Measurements from ENCODE around the gene KAT7.
A peak's percentile ranks its signal among the peaks of the same experiment; 100 is the strongest.

Gene KAT7

DNA sequence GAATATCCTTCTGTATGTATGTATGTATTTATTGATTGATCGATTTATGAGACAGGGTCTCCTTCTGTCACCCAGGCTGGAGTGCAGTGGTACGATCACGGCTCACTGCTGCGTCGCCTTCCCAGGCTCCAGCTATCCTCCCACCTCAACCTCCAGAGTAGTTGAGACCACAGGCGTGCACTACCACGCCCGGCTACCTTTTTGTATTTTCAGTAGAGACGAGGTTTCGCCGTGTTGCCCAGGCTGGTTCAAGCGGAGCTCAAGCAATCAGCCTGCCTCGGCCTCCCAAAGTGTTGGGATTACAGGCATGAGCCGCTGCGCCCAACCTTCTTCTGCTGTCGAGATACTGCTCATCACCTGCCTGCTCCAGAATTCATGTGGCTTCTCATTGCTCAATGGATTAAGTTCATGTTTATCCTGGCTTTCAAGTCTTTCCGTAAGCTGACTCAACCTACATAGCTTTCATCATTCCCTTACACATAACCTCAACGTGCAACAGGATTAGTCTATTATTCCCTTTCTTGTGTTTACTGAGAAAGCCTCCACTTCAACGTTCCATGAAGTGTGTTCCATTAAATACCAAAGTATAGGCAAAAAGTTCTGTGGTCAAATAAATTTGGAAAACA is 45.8 kb downstream of the KAT7 start:
- DNase-seq (ENCODE audit: low read depth): no peak
- no peak for TF ChIP-seq CTCF (conservative IDR thresholded peaks at IDR 0.05; ENCODE audit: low read length)
- H3K4me3 ChIP-seq (ENCODE audit: low read length): no peak overlapping the region

- H3K4me3 ChIP-seq (ENCODE audit: low read length): no peak overlapping the region
- no peak for TF ChIP-seq CTCF (conservative IDR thresholded peaks at IDR 0.05; ENCODE audit: low read length)
- no peak for DNase-seq (ENCODE audit: low read depth)
These were observed 47.0 kb downstream of the KAT7 start for GRCh38 chr17:49835472-49835871.

DNA sequence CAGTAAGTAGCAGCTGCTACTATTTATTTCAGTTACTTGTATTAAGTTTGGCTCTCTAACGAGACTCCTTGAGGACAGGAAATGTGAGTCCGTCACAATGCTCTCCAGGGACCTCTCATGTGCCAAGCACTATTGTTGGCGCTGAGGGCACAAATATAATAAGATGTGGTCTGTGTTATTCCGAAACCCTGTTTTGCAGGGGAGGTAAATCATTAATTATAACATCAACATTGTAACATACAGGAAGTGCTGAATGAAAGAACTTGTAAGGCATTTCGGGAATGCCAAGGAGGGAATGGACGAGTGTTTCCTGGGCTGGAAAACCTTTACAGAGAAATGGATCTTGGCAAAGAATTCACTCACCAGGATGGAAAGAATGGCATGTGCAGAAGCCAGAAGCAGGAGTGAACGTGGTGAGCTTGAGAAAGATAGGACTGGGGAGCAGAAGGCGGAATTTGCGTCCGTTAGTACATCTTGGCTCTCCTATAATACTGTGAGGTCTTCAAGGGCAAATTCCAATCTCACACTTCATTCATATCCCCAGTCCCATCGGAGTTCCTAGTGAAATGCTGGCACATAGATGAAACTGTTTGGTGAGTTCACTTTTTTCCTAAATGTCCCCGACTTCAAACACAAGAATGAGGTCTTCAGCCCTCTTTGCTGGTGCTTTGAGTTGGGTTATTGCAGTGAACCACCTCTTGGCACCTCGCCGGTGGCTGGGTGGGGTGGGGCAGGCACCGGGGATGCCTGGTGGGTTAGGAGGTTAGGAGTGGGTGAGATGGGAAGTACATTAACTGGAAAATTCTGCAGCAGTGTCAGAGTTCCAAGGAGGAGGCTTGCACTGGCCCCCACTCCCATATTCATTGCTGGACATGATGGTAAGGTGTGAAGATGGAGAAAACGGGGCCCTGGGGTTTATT is 47.9 kb downstream of the KAT7 start:
- peak; percentile 78 for DNase-seq (ENCODE audit: low read depth)
- no peak overlapping the region for H3K4me3 ChIP-seq (ENCODE audit: low read length)

DNA sequence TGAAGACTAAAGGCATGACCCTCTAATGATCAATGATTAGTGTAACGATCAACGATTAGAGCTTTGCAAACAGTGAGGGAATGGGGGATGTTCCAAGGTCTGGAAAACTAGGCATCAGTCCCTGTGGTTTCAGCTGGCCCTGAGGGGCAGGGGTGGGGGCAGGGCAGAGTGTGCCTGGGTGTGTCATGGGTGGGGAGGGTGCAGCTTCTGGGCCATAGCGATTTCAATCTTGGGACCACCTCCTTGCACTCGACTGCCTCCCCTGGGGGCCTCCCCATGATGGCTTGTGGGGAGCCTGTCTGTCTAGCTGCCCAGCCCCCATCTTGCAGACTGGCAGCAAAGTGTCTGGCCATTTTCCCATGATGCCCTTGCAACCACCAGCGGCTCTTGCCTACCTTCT is 51.0 kb downstream of the KAT7 start:
- TF ChIP-seq CTCF (conservative IDR thresholded peaks at IDR 0.05; ENCODE audit: low read length): no peak
- no peak for DNase-seq (ENCODE audit: low read depth)
- no peak overlapping the region for H3K4me3 ChIP-seq (ENCODE audit: low read length)

More for the DNA sequence above, 47.9 kb downstream of the KAT7 start:
- no peak for TF ChIP-seq CTCF (conservative IDR thresholded peaks at IDR 0.05; ENCODE audit: low read length)

DNA sequence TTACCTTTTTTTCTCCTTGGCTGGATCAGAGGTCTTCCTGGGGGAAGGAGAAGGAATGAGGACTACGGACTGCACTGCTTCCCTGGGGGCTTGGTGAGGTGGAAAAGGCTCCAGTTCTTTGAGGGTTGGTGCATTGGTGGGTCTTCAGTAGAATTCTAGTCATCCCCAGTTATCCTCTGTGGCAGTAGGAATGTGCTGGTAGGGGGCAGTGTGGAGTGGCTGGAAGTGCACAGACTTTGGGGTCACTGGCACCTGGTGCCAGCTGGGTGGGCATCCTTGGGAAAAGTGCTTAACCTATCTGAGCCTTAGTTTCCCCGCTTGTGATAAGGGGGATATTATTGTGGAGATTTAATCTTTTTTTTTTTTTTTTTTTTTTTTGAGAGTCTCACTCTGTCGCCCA is 53.1 kb downstream of the KAT7 start:
- DNase-seq (ENCODE audit: low read depth): no peak
- no peak; the same call in 1 of the 2 replicates for TF ChIP-seq CTCF (conservative IDR thresholded peaks at IDR 0.05; ENCODE audit: low read length)
- H3K4me3 ChIP-seq (ENCODE audit: low read length): no peak overlapping the region

DNA sequence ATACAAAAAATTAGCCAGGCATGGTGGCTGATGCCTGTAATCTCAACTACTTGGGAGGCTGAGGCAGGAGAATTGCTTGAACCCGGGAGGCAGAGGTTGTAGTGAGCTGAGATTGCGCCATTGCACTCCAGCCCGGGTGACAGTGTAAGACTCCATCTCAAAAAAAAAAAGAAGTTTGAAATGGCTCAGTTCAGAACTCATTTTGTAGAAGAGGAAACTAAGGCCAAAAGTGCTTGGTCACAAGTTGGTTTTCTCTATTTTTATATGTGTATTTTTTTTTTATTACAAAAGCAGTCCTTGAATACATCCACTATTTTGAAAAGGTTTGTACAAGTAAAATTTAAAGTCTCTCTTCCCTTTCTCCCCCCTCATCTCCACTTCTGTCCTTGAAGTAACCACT is 53.9 kb downstream of the KAT7 start:
- H3K4me3 ChIP-seq (ENCODE audit: low read length): no peak overlapping the region
- no peak for DNase-seq (ENCODE audit: low read depth)
- TF ChIP-seq CTCF (conservative IDR thresholded peaks at IDR 0.05; ENCODE audit: low read length): no peak

GRCh38 chr17:49842846-49843245 is 54.4 kb downstream of the KAT7 start:
- no peak for TF ChIP-seq CTCF (conservative IDR thresholded peaks at IDR 0.05; ENCODE audit: low read length)
- no peak for DNase-seq (ENCODE audit: low read depth)
- H3K4me3 ChIP-seq (ENCODE audit: low read length): no peak overlapping the region
